Measurements from ENCODE around the gene HAUS7.

The HAUS7 gene

DNA sequence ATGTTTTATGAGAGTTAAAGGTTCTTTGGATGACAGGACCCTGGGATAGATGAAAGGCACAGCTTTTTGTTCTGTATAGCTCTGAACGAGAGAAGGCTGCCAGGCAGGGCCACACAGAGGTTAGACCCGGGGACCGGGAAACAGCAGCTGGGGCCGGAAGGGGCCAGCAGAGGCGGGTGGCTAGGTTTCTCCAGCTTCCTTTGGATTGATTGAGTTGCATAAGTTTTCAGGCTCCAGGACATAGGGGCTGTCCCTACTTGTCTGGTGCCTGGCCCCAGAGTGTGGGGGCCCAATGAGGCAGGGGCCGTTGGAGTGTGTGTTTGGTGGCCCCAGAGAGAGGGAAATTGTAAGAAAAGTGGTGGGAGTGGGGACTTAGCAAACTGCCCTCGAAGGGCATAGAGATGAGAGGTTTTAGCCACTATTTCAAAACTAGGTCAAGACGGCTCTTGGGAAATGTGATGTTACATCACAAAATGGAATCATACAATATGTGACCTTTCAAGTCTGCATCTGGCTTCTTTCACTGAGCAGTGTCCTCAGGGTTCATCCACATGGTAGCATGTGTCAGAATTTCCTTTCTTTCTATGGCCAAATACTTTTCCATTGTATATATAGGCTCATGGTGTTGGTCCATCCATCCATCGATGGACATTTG, 55.4 kb downstream of the HAUS7 start:
- ChIA-PET CTCF (no interaction called here), POLR2A (no interaction called here)
- Histone ChIP-seq H3K4me1 (ENCODE audit: control insufficient read depth, insufficient read depth, low read length) (no peaks in the 10 kb centered on the region; the same call in 1 of the 2 replicates), H3K27ac (ENCODE audit: extremely low read depth, low read depth, low read length) (no peak overlapping the region), H3K9me3 (ENCODE audit: control insufficient read depth, insufficient read depth, low read depth, low read length) (no peaks in the 10 kb centered on the region), H3K36me3 (ENCODE audit: control insufficient read depth in 2 of 2, insufficient read depth in 1 of 2, low read length in 2 of 2) (no peaks in the 10 kb centered on the region), H3K4me3 (ENCODE audit: low read depth, low read length) (no peak overlapping the region)
- TF ChIP-seq, protein P1, sequence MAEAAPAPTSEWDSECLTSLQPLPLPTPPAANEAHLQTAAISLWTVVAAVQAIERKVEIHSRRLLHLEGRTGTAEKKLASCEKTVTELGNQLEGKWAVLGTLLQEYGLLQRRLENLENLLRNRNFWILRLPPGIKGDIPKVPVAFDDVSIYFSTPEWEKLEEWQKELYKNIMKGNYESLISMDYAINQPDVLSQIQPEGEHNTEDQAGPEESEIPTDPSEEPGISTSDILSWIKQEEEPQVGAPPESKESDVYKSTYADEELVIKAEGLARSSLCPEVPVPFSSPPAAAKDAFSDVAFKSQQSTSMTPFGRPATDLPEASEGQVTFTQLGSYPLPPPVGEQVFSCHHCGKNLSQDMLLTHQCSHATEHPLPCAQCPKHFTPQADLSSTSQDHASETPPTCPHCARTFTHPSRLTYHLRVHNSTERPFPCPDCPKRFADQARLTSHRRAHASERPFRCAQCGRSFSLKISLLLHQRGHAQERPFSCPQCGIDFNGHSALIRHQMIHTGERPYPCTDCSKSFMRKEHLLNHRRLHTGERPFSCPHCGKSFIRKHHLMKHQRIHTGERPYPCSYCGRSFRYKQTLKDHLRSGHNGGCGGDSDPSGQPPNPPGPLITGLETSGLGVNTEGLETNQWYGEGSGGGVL (tag by site-specific recombination; IDR thresholded peaks at IDR 0.05) = no peak
- TF ChIP-seq ZNF560 (tag by site-specific recombination; IDR thresholded peaks at IDR 0.05; ENCODE audit: borderline replicate concordance) = no peak
- no peak for TF ChIP-seq TRIM28 (IDR thresholded peaks at IDR 0.05; ENCODE audit: borderline replicate concordance, low read length)
- TF ChIP-seq ZNF510 (tag by site-specific recombination; IDR thresholded peaks at IDR 0.05; ENCODE audit: insufficient replicate concordance) = no peak
- TF ChIP-seq YY2 (tag by site-specific recombination; IDR thresholded peaks at IDR 0.05) = no peak
- TF ChIP-seq, protein P2, sequence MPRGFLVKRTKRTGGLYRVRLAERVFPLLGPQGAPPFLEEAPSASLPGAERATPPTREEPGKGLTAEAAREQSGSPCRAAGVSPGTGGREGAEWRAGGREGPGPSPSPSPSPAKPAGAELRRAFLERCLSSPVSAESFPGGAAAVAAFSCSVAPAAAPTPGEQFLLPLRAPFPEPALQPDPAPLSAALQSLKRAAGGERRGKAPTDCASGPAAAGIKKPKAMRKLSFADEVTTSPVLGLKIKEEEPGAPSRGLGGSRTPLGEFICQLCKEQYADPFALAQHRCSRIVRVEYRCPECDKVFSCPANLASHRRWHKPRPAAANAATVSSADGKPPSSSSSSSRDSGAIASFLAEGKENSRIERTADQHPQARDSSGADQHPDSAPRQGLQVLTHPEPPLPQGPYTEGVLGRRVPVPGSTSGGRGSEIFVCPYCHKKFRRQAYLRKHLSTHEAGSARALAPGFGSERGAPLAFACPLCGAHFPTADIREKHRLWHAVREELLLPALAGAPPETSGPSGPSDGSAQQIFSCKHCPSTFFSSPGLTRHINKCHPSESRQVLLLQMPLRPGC (tag by site-specific recombination; IDR thresholded peaks at IDR 0.05) = no peak
- no peak for TF ChIP-seq ZNF16 (tag by site-specific recombination; IDR thresholded peaks at IDR 0.05; ENCODE audit: low read depth)
- TF ChIP-seq ZNF514 (tag by site-specific recombination; IDR thresholded peaks at IDR 0.05) = no peak
- TF ChIP-seq ZBTB48 (tag by site-specific recombination; IDR thresholded peaks at IDR 0.05) = no peak
- TF ChIP-seq, protein P3, sequence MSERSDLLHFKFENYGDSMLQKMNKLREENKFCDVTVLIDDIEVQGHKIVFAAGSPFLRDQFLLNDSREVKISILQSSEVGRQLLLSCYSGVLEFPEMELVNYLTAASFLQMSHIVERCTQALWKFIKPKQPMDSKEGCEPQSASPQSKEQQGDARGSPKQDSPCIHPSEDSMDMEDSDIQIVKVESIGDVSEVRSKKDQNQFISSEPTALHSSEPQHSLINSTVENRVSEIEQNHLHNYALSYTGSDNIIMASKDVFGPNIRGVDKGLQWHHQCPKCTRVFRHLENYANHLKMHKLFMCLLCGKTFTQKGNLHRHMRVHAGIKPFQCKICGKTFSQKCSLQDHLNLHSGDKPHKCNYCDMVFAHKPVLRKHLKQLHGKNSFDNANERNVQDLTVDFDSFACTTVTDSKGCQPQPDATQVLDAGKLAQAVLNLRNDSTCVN (tag by site-specific recombination; optimal IDR thresholded peaks at IDR 0.05) = no peak
- TF ChIP-seq ZNF623 (tag by site-specific recombination; IDR thresholded peaks at IDR 0.05) = no peak
- no peak for TF ChIP-seq ZNF423 (tag by site-specific recombination; IDR thresholded peaks at IDR 0.05)
- no peak for TF ChIP-seq ZNF837 (tag by site-specific recombination; IDR thresholded peaks at IDR 0.05)
- TF ChIP-seq SETDB1 (IDR thresholded peaks at IDR 0.05; ENCODE audit: insufficient read length, low read length) = no peak
- no peak for TF ChIP-seq ZNF776 (tag by site-specific recombination; IDR thresholded peaks at IDR 0.05; ENCODE audit: borderline replicate concordance)
- no peak for TF ChIP-seq ZNF830 (tag by site-specific recombination; IDR thresholded peaks at IDR 0.05; ENCODE audit: low read depth)

DNA sequence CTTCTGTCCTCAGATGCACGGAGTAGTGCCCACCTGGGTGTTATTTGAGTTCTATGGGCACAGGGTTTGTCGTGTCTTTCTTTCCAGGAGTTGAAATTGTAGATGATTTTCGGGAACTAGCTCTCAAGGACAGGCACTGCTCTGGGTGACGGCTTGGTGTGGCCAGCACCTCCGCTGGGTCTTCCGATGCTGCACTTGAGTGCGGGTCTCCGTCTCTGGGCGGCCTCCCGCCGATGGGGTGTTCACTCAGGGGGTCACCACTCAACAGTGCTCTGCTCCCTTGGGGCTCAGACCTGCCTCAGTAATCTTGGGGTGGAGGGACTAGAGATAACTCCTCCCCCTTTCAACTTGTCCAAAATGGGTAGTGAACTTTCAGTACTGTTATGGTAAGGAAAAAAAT, 56.6 kb downstream of the HAUS7 start:
- ChIA-PET POLR2A (no interaction called here), CTCF (interaction anchor here (1.2 to 1.6 kb wide), 2 partner anchors 25 to 471 kb away, joined by 4 to 8 read pairs; no protein-coding TSS in a partner anchor)
- Histone ChIP-seq H3K4me1 (ENCODE audit: control insufficient read depth, insufficient read depth, low read length) (no peaks in the 10 kb centered on the region; the same call in 1 of the 2 replicates), H3K36me3 (ENCODE audit: control insufficient read depth in 2 of 2, insufficient read depth in 1 of 2, low read length in 2 of 2) (no peaks in the 10 kb centered on the region), H3K9me3 (ENCODE audit: control insufficient read depth, insufficient read depth, low read depth, low read length) (no peaks in the 10 kb centered on the region), H3K4me3 (ENCODE audit: low read depth, low read length) (no peak overlapping the region), H3K27ac (ENCODE audit: extremely low read depth, low read depth, low read length) (no peak overlapping the region)
- TF ChIP-seq ZNF610 (tag by site-specific recombination; IDR thresholded peaks at IDR 0.05; ENCODE audit: borderline replicate concordance) (no peak), ZNF221 (tag by site-specific recombination; IDR thresholded peaks at IDR 0.05; ENCODE audit: borderline replicate concordance) (no peak), ZBTB48 (tag by site-specific recombination; IDR thresholded peaks at IDR 0.05) (no peak), SP7 (tag by site-specific recombination; IDR thresholded peaks at IDR 0.05) (no peak), ZNF354C (tag by site-specific recombination; IDR thresholded peaks at IDR 0.05; ENCODE audit: borderline replicate concordance, low read depth) (no peak), ZNF24 (tag by site-specific recombination; IDR thresholded peaks at IDR 0.05) (no peak), ZNF48 (tag by site-specific recombination; IDR thresholded peaks at IDR 0.05) (no peak), ZNF214 (tag by site-specific recombination; IDR thresholded peaks at IDR 0.05; ENCODE audit: borderline replicate concordance) (no peak), ZNF654 (tag by site-specific recombination; IDR thresholded peaks at IDR 0.05; ENCODE audit: low read depth) (no peak)
- TF ChIP-seq, protein P4, sequence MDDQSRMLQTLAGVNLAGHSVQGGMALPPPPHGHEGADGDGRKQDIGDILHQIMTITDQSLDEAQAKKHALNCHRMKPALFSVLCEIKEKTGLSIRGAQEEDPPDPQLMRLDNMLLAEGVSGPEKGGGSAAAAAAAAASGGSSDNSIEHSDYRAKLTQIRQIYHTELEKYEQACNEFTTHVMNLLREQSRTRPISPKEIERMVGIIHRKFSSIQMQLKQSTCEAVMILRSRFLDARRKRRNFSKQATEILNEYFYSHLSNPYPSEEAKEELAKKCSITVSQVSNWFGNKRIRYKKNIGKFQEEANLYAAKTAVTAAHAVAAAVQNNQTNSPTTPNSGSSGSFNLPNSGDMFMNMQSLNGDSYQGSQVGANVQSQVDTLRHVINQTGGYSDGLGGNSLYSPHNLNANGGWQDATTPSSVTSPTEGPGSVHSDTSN (CRISPR knock-in tag; IDR thresholded peaks at IDR 0.05) = no peak
- TF ChIP-seq, protein P5, sequence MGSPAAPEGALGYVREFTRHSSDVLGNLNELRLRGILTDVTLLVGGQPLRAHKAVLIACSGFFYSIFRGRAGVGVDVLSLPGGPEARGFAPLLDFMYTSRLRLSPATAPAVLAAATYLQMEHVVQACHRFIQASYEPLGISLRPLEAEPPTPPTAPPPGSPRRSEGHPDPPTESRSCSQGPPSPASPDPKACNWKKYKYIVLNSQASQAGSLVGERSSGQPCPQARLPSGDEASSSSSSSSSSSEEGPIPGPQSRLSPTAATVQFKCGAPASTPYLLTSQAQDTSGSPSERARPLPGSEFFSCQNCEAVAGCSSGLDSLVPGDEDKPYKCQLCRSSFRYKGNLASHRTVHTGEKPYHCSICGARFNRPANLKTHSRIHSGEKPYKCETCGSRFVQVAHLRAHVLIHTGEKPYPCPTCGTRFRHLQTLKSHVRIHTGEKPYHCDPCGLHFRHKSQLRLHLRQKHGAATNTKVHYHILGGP (tag by site-specific recombination; IDR thresholded peaks at IDR 0.05) = no peak
- TF ChIP-seq, protein P6, sequence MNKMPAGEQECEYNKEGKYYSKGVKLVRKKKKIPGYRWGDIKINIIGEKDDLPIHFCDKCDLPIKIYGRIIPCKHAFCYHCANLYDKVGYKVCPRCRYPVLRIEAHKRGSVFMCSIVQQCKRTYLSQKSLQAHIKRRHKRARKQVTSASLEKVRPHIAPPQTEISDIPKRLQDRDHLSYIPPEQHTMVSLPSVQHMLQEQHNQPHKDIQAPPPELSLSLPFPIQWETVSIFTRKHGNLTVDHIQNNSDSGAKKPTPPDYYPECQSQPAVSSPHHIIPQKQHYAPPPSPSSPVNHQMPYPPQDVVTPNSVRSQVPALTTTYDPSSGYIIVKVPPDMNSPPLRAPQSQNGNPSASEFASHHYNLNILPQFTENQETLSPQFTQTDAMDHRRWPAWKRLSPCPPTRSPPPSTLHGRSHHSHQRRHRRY (tag by site-specific recombination; IDR thresholded peaks at IDR 0.05) = no peak

All from HEK293 (cell line).